C4-2B (cell line): ENCODE data around the gene RPL36A.

Experiments used
- H3K27ac ChIP-seq: fragments of 450-650 bp; 2 replicates; pipeline ENCODE4 v1.5.1; 2017
- CTCF ChIP-seq: fragments of 450-650 bp; conservative IDR thresholded peaks from 2 replicates; pipeline ENCODE4 v1.5.1; 2017; ENCODE audit warnings: mild to moderate bottlenecking
- ZFX ChIP-seq: fragments of 450-650 bp; IDR thresholded peaks from 2 replicates; pipeline ENCODE4 v1.6.1; 2017

RPL36A gene

DNA sequence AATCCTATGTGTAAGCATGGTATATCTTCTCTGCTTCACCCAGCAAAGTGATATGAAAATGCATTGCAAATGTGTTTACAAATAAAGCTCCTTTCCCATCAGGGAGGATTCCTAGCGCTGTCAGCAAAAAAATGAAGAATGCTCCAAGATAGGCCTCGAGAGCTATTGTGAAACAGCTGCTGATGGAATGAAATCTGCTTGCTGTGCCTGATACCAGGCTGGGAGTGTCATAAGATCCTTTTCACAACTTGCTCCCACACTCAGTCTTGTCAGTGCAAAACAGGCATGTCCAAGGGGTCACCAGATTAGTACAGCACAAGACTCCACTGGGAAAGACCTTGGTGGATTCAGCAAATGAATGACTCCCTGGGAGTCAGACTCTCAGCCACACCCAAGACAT is 51.3 kb downstream of the RPL36A start:
- no peak for TF ChIP-seq CTCF
- no peak for TF ChIP-seq ZFX
- no peak overlapping the region for H3K27ac ChIP-seq
